DMS53 treated with DMSO at 0.1 percent for 48 hours (cell line): Measurements from ENCODE around the gene ANKRD52.
A peak's percentile ranks its signal among the peaks of the same experiment; 100 is the strongest.
"Not testable (repeated sequence)": the region's sequence is repeated elsewhere in the genome, so short reads cannot be mapped to it uniquely, and the experiment has no call there.

Experiments used
- DNase-seq: peaks from one replicate; lab custom pipeline; 2025; ENCODE audit not compliant: unreplicated experiment; lab: John Stamatoyannopoulos, UW

The ANKRD52 gene

GRCh38 chr12:56213878-56214277 is 44.3 kb downstream of the ANKRD52 start:
- no peak for DNase-seq

GRCh38 chr12:56212361-56212760 is 45.8 kb downstream of the ANKRD52 start:
- no peak for DNase-seq

- DNase-seq: no peak
Observed at GRCh38 chr12:56208006-56208405, 50.2 kb downstream of the ANKRD52 start.

GRCh38 chr12:56206452-56207166 is 51.6 kb downstream of the ANKRD52 start:
- peak; percentile 20 for DNase-seq

- DNase-seq: no peak
Observed at GRCh38 chr12:56205445-56205844, 52.7 kb downstream of the ANKRD52 start.

- DNase-seq: no peak
Observed at GRCh38 chr12:56204275-56204674, 53.9 kb downstream of the ANKRD52 start.

GRCh38 chr12:56202838-56203237 is 55.3 kb downstream of the ANKRD52 start:
- no peak for DNase-seq

GRCh38 chr12:56202366-56202765 is 55.8 kb downstream of the ANKRD52 start:
- no peak for DNase-seq

- no peak for DNase-seq
Observed at GRCh38 chr12:56198836-56199235, 59.3 kb downstream of the ANKRD52 start.

- DNase-seq: no peak
Observed at GRCh38 chr12:56197921-56198635, 60.1 kb downstream of the ANKRD52 start.

GRCh38 chr12:56196818-56197550 is 61.2 kb downstream of the ANKRD52 start:
- DNase-seq: not testable (repeated sequence)

GRCh38 chr12:56193025-56193578 is 65.1 kb downstream of the ANKRD52 start:
- DNase-seq: peak; percentile 82

GRCh38 chr12:56192582-56192981 is 65.6 kb downstream of the ANKRD52 start:
- no peak for DNase-seq

GRCh38 chr12:56190695-56191155 is 67.5 kb downstream of the ANKRD52 start:
- DNase-seq: no peak

GRCh38 chr12:56189918-56190694 is 68.1 kb downstream of the ANKRD52 start:
- peak; percentile 77 for DNase-seq

GRCh38 chr12:56189099-56189917 is 68.9 kb downstream of the ANKRD52 start, which contains the start of gene SMARCC2:
Gene SMARCC2, minus strand, starts transcription at chr12:56189483. Its CDS starts 22 bp downstream, at chr12:56189461.
- peak; percentile 92 for DNase-seq

GRCh38 chr12:56188778-56189098 is 69.4 kb downstream of the ANKRD52 start:
- DNase-seq: no peak

GRCh38 chr12:56188131-56188777 is 69.9 kb downstream of the ANKRD52 start:
- DNase-seq: no peak
